ENCODE data around the gene RPS3. TPM values are rescaled to one million over a fixed set of nuclear protein-coding genes. Genes with fewer than 3 reads are reported as not detected.

RPS3 gene
- total and polyA plus RNA-seq, 9 of the 15 experiments (the other 6 are each of a cell fraction or from before 2014, with no cell fraction given): 2,700 to 5,771 (median 3,679) TPM

DNA sequence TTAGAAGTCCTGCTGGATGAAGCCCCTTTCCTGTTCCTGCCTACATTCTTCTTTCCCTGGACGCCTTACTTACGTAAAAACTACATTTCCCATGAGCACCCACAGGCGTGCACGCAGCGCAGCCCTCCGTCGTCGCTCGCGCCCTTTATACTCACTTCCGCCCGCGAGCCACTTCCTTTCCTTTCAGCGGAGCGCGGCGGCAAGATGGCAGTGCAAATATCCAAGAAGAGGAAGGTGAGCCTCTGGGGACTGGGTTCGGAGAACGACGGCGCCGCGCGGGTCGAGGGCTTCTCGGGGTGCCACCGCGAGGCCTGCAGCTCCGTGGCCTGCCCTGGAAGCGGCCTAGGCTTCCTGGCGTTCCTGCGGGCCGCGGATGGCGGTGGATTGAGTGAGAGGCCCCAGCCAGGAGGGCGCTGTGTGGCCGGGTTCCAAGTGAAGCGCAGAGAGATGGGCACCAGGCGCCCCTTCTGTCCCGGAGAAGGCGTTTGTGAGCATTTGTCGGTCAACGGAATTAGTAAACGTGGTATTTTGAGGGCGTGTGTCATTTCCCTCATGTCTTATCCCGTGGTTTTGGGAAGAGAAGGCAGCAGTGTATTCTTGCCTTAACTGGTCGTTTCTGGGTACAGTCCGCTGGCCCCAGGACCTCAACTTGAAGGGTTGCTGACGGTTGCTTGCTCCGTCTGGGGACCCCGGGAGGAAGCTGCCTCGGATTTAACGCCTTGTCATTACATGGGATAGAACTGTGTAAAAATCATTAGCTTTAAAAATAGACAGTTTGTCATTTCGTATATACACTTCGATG lies at the start of gene RPS3 (continued):
- TF ChIP-seq, protein P1, sequence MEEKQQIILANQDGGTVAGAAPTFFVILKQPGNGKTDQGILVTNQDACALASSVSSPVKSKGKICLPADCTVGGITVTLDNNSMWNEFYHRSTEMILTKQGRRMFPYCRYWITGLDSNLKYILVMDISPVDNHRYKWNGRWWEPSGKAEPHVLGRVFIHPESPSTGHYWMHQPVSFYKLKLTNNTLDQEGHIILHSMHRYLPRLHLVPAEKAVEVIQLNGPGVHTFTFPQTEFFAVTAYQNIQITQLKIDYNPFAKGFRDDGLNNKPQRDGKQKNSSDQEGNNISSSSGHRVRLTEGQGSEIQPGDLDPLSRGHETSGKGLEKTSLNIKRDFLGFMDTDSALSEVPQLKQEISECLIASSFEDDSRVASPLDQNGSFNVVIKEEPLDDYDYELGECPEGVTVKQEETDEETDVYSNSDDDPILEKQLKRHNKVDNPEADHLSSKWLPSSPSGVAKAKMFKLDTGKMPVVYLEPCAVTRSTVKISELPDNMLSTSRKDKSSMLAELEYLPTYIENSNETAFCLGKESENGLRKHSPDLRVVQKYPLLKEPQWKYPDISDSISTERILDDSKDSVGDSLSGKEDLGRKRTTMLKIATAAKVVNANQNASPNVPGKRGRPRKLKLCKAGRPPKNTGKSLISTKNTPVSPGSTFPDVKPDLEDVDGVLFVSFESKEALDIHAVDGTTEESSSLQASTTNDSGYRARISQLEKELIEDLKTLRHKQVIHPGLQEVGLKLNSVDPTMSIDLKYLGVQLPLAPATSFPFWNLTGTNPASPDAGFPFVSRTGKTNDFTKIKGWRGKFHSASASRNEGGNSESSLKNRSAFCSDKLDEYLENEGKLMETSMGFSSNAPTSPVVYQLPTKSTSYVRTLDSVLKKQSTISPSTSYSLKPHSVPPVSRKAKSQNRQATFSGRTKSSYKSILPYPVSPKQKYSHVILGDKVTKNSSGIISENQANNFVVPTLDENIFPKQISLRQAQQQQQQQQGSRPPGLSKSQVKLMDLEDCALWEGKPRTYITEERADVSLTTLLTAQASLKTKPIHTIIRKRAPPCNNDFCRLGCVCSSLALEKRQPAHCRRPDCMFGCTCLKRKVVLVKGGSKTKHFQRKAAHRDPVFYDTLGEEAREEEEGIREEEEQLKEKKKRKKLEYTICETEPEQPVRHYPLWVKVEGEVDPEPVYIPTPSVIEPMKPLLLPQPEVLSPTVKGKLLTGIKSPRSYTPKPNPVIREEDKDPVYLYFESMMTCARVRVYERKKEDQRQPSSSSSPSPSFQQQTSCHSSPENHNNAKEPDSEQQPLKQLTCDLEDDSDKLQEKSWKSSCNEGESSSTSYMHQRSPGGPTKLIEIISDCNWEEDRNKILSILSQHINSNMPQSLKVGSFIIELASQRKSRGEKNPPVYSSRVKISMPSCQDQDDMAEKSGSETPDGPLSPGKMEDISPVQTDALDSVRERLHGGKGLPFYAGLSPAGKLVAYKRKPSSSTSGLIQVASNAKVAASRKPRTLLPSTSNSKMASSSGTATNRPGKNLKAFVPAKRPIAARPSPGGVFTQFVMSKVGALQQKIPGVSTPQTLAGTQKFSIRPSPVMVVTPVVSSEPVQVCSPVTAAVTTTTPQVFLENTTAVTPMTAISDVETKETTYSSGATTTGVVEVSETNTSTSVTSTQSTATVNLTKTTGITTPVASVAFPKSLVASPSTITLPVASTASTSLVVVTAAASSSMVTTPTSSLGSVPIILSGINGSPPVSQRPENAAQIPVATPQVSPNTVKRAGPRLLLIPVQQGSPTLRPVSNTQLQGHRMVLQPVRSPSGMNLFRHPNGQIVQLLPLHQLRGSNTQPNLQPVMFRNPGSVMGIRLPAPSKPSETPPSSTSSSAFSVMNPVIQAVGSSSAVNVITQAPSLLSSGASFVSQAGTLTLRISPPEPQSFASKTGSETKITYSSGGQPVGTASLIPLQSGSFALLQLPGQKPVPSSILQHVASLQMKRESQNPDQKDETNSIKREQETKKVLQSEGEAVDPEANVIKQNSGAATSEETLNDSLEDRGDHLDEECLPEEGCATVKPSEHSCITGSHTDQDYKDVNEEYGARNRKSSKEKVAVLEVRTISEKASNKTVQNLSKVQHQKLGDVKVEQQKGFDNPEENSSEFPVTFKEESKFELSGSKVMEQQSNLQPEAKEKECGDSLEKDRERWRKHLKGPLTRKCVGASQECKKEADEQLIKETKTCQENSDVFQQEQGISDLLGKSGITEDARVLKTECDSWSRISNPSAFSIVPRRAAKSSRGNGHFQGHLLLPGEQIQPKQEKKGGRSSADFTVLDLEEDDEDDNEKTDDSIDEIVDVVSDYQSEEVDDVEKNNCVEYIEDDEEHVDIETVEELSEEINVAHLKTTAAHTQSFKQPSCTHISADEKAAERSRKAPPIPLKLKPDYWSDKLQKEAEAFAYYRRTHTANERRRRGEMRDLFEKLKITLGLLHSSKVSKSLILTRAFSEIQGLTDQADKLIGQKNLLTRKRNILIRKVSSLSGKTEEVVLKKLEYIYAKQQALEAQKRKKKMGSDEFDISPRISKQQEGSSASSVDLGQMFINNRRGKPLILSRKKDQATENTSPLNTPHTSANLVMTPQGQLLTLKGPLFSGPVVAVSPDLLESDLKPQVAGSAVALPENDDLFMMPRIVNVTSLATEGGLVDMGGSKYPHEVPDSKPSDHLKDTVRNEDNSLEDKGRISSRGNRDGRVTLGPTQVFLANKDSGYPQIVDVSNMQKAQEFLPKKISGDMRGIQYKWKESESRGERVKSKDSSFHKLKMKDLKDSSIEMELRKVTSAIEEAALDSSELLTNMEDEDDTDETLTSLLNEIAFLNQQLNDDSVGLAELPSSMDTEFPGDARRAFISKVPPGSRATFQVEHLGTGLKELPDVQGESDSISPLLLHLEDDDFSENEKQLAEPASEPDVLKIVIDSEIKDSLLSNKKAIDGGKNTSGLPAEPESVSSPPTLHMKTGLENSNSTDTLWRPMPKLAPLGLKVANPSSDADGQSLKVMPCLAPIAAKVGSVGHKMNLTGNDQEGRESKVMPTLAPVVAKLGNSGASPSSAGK (IDR thresholded peaks at IDR 0.05): peak; percentile 19; the same call in 1 of the 2 replicates
- TF ChIP-seq ZNF699 (CRISPR knock-in tag; IDR thresholded peaks at IDR 0.05; ENCODE audit: insufficient replicate concordance) (no peak), MBD2 (IDR thresholded peaks at IDR 0.05; ENCODE audit: borderline replicate concordance, low read depth) (peak; percentile 95), EWSR1 (IDR thresholded peaks at IDR 0.05; ENCODE audit: borderline replicate concordance, low read depth, partially characterized antibody) (no peak), SNIP1 (IDR thresholded peaks at IDR 0.05; ENCODE audit: low read depth) (no peak), ZNF217 (CRISPR knock-in tag; IDR thresholded peaks at IDR 0.05) (no peak)
- TF ChIP-seq, protein P2, sequence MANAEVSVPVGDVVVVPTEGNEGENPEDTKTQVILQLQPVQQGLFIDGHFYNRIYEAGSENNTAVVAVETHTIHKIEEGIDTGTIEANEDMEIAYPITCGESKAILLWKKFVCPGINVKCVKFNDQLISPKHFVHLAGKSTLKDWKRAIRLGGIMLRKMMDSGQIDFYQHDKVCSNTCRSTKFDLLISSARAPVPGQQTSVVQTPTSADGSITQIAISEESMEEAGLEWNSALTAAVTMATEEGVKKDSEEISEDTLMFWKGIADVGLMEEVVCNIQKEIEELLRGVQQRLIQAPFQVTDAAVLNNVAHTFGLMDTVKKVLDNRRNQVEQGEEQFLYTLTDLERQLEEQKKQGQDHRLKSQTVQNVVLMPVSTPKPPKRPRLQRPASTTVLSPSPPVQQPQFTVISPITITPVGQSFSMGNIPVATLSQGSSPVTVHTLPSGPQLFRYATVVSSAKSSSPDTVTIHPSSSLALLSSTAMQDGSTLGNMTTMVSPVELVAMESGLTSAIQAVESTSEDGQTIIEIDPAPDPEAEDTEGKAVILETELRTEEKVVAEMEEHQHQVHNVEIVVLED (CRISPR knock-in tag; IDR thresholded peaks at IDR 0.05): peak; percentile 99
- TF ChIP-seq, protein P3, sequence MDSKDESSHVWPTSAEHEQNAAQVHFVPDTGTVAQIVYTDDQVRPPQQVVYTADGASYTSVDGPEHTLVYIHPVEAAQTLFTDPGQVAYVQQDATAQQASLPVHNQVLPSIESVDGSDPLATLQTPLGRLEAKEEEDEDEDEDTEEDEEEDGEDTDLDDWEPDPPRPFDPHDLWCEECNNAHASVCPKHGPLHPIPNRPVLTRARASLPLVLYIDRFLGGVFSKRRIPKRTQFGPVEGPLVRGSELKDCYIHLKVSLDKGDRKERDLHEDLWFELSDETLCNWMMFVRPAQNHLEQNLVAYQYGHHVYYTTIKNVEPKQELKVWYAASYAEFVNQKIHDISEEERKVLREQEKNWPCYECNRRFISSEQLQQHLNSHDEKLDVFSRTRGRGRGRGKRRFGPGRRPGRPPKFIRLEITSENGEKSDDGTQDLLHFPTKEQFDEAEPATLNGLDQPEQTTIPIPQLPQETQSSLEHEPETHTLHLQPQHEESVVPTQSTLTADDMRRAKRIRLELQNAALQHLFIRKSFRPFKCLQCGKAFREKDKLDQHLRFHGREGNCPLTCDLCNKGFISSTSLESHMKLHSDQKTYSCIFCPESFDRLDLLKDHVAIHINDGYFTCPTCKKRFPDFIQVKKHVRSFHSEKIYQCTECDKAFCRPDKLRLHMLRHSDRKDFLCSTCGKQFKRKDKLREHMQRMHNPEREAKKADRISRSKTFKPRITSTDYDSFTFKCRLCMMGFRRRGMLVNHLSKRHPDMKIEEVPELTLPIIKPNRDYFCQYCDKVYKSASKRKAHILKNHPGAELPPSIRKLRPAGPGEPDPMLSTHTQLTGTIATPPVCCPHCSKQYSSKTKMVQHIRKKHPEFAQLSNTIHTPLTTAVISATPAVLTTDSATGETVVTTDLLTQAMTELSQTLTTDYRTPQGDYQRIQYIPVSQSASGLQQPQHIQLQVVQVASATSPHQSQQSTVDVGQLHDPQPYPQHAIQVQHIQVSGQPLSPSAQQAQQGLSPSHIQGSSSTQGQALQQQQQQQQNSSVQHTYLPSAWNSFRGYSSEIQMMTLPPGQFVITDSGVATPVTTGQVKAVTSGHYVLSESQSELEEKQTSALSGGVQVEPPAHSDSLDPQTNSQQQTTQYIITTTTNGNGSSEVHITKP (IDR thresholded peaks at IDR 0.05; ENCODE audit: partially characterized antibody): peak; percentile 41

Data from K562 (cell line).